Erythroblast (primary cell): ENCODE results near the gene RGS7.

Experiments
- GATA1 ChIP-seq: IDR thresholded peaks from 2 replicates; pipeline ENCODE4 v1.6.1; 2011; ENCODE audit warnings: low read depth, mild to moderate bottlenecking, control low read depth, low read length, moderate library complexity
- POLR2A ChIP-seq: IDR thresholded peaks from 2 replicates; pipeline ENCODE4 v1.6.1; 2011; ENCODE audit warnings: mild to moderate bottlenecking, low read length

DNA sequence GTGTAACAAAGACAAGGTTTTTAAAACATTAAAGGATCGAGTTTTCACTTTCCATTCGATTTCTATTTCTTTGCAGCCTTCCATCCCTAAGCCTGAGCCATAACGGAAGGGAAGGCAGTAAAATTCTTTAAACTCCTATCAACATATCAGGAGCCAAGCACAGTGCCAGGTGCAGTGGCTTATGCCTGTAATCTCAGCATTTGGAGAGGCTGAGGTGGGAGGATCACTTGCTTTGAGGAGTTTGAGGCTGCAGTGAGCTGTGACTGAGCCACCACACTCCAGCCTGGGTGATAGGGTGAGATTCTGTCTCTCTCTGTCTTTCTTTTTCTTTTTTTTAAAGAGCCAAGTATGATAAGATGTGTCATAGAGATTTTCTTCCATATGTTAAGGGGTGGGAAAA lies 527.5 kb downstream of the RGS7 start:
- TF ChIP-seq POLR2A: no peak
- TF ChIP-seq GATA1: no peak
